Astrocyte of the spinal cord (primary cell): ENCODE data around the gene FTSJ3.

Experiments
- DNase-seq: peaks from one replicate; pipeline ENCODE4 v3.0.0; 2011; ENCODE audit warnings: low read depth, low spot score
- H3K4me3 ChIP-seq: 2 replicates; pipeline ENCODE4 v1.5.1; 2011; ENCODE audit warnings: low read depth, mild to moderate bottlenecking, low read length, moderate library complexity
- in situ Hi-C: cut with HindIII; loops from 2 replicates; pipeline ENCODE4 v1.10.0; 2017; ENCODE audit warnings: low sequenced_read_pairs
- TF ChIP-seq, protein P1 (sequence below): IDR thresholded peaks from 2 replicates; pipeline ENCODE4 v1.5.1; 2012; ENCODE audit warnings: low read depth, mild to moderate bottlenecking, low read length, inconsistent platforms

Gene FTSJ3

DNA sequence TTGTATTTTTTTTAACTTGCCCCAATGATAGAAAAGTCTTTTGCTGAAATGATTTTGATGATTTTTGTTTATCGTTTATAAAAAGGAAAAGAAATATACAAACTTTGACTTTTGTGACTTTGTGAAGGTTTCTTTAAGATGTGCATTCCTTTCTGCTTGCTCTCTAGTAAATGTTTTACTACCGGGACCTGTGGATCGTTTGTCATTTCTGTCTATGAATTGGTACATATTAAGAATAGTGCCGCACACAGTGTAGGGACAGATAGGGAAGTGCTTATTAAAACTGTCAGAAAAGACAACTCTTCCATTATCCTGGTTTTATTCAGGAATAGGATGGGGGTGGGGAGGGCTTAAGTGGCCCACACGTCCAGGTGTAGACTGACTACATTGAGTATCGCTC lies 8.3 kb downstream of the FTSJ3 start:
- in situ Hi-C loops: no loop called here
- TF ChIP-seq, protein P1, sequence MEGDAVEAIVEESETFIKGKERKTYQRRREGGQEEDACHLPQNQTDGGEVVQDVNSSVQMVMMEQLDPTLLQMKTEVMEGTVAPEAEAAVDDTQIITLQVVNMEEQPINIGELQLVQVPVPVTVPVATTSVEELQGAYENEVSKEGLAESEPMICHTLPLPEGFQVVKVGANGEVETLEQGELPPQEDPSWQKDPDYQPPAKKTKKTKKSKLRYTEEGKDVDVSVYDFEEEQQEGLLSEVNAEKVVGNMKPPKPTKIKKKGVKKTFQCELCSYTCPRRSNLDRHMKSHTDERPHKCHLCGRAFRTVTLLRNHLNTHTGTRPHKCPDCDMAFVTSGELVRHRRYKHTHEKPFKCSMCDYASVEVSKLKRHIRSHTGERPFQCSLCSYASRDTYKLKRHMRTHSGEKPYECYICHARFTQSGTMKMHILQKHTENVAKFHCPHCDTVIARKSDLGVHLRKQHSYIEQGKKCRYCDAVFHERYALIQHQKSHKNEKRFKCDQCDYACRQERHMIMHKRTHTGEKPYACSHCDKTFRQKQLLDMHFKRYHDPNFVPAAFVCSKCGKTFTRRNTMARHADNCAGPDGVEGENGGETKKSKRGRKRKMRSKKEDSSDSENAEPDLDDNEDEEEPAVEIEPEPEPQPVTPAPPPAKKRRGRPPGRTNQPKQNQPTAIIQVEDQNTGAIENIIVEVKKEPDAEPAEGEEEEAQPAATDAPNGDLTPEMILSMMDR: no peak
- DNase-seq: no peak
- no peak overlapping the region for H3K4me3 ChIP-seq

DNA sequence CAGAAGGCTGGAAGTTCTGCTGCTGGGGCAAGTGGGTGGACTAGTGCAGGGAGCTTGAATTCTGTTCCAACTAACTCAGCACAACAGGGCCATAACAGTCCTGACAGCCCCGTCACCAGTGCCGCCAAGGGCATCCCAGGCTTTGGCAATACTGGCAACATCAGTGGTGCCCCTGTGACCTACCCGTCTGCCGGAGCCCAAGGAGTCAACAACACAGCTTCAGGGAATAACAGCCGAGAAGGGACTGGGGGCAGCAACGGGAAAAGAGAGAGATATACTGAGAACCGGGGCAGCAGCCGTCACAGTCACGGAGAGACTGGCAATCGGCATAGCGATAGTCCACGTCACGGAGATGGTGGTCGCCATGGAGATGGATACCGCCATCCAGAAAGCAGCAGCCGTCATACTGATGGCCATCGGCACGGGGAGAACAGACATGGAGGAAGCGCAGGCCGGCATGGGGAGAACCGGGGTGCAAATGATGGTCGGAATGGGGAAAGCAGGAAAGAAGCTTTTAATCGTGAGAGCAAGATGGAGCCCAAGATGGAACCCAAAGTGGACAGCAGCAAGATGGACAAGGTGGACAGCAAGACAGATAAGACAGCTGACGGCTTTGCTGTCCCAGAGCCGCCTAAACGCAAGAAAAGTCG lies 9.6 kb downstream of the FTSJ3 start:
- DNase-seq: no peak
- no peak overlapping the region for H3K4me3 ChIP-seq
- in situ Hi-C loops: no loop called here
- TF ChIP-seq, protein P1: no peak

DNA sequence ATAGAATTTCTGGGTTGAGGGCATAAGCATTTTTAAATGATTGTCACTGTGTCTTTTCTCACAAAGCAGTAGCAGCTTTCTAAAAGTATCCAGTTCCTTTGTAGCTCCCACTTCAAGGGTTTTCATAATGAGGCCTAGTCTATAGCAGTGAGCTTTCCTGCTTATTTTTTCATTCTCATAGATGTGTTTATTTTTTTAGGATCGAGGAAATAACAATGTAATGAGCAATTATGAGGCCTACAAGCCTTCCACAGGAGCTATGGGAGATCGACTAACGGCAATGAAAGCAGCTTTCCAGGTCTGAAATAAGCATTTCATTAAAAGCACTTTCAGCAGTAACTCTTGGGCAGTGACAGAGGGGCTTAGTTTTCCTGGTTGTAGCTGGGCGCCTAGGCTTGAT lies 10.8 kb downstream of the FTSJ3 start:
- no peak for DNase-seq
- in situ Hi-C loops: no loop called here
- H3K4me3 ChIP-seq: no peak overlapping the region
- TF ChIP-seq, protein P1: no peak

DNA sequence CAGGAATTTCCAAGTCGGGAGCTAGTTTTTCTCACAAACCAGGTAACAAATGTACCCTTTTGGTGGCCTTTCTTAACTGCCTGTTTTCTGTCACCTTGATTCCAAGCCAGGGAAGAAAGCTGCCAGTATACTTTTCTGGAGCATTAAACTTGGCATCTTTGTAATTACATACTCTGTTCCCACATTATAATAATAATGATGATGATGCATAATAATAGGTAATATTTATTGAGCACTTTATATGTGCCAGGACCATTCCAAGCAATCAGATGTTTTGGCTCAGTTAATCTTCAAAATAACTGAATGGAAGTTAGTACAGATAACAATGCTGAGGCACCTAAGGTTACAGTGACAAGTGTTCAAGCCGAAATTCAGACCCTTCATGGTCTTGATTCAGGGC lies 11.3 kb downstream of the FTSJ3 start:
- DNase-seq: no peak
- in situ Hi-C loops: no loop called here
- TF ChIP-seq, protein P1: no peak

DNA sequence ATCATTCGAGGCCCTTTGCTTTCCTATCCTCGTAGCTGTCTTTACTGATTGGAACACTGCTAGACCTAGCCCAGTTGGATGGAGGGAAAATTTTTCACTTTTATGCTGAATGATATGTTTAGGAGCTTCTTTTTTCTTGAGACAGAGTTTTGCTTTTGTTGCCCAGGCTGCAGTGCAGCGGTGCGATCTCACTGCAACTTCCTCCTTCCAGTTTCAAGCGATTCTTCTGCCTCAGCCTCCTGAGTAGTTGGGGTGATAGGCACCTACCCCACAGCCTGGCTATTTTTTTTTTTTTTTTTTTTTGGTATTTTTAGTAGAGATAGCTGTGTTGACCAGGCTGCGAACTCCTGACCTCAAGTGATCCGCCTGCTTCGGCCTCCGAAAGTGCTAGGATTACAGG lies 17.5 kb downstream of the FTSJ3 start:
- TF ChIP-seq, protein P1: no peak
- in situ Hi-C loops: no loop called here
- H3K4me3 ChIP-seq: no peak overlapping the region
- no peak for DNase-seq

More for the DNA sequence above, 11.3 kb downstream of the FTSJ3 start:
- no peak overlapping the region for H3K4me3 ChIP-seq

DNA sequence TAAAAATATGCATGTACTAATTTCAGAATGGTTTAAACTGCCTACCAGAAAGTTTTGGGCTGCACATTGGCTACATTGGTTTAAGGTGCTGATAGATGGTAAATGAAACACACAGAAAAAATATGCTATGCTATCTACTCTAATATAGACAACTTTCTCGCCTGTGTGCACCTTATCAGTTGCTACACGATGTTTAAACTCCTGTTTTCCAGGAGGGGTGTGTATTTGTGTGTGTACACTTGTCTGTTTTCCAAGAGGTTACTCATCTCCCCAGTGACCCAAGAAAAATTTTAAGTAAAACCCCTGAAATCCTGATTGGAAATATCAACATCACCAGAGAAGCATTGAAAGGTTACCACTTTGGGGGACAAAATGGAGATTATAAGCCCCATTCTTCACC lies 21.9 kb downstream of the FTSJ3 start:
- DNase-seq: no peak
- TF ChIP-seq, protein P1: no peak
- in situ Hi-C loops: no loop called here
- H3K4me3 ChIP-seq: no peak overlapping the region
